H1 (cell line): ENCODE measurements around the gene UBC. TPM values are rescaled to one million over a fixed set of nuclear protein-coding genes. Genes with fewer than 3 reads are reported as not detected.
A peak's percentile ranks its signal among the peaks of the same experiment; 100 is the strongest.

Experiments used
- CTCF ChIA-PET: fragments of 300-600 bp; sonication (Branson Sonifier 250); formaldehyde crosslinking; loops from one replicate; lab custom pipeline; 2021; ENCODE audit not compliant: partially characterized antibody; lab: Charles Lee
- POLR2A ChIA-PET: fragments of 300-600 bp; sonication (Branson Sonifier 250); formaldehyde crosslinking; loops from one replicate; lab custom pipeline; 2021; ENCODE audit warnings: inconsistent platforms; ENCODE audit not compliant: partially characterized antibody; lab: Charles Lee
- DNase-seq, 2 experiments: peaks; one replicate each; pipeline versions ENCODE4 v3.0.0 to v3.0.0-alpha.2; 2010 to 2022; ENCODE audit warnings: low spot score in 2 of 2, low read depth in 1 of 2, mixed read lengths in 1 of 2
- FAIRE-seq: peaks from 2 replicates; lab custom pipeline; 2011; peaks lifted over from hg19 to GRCh38; lab: Jason Lieb, UNC
- H2AFZ ChIP-seq: 2 replicates; pipeline ENCODE4 v1.8.1; 2012; ENCODE audit warnings: low read length, inconsistent platforms
- H2AK5ac ChIP-seq: 2 replicates; pipeline ENCODE4 v1.6.1; 2013; ENCODE audit warnings: low read depth, low read length
- H2BK120ac ChIP-seq: replicated peaks from 2 replicates; pipeline ENCODE3; 2013; ENCODE audit warnings: low read depth, low read length, inconsistent platforms
- H2BK12ac ChIP-seq: 2 replicates; pipeline ENCODE4 v1.6.1; 2013; ENCODE audit warnings: low read depth, low read length
- H2BK15ac ChIP-seq: 2 replicates; pipeline ENCODE4 v1.6.1; 2013; ENCODE audit warnings: low read length
- H2BK20ac ChIP-seq: 2 replicates; pipeline ENCODE4 v1.6.1; 2013; ENCODE audit warnings: low read length
- H2BK5ac ChIP-seq: 2 replicates; pipeline ENCODE4 v1.6.1; 2013; ENCODE audit warnings: low read depth, low read length
- H3K14ac ChIP-seq: 2 replicates; pipeline ENCODE4 v1.6.1; 2013; ENCODE audit warnings: inconsistent platforms; ENCODE audit not compliant: insufficient read length
- H3K18ac ChIP-seq: 2 replicates; pipeline ENCODE4 v1.6.1; 2013; ENCODE audit warnings: low read length; ENCODE audit errors: extremely low read depth
- H3K23ac ChIP-seq: 2 replicates; pipeline ENCODE4 v1.6.1; 2013; ENCODE audit warnings: inconsistent platforms; ENCODE audit not compliant: insufficient read length
- H3K23me2 ChIP-seq: 2 replicates; pipeline ENCODE4 v1.6.1; 2013; ENCODE audit warnings: low read depth, low read length
- H3K27ac ChIP-seq: 2 replicates; pipeline ENCODE4 v1.6.1; 2011; ENCODE audit warnings: low read depth, low read length, inconsistent platforms
- H3K27me3 ChIP-seq, 4 experiments: replicated peaks in 1 of 4; 1 replicate in 1 of 4; 2 replicates in 3 of 4; pipeline versions ENCODE4 v1.6.1 to v1.8.1; 2011 to 2013; ENCODE audit warnings: low read length in 3 of 4, mild to moderate bottlenecking in 3 of 4, inconsistent platforms in 2 of 4, mixed read lengths in 2 of 4, moderate library complexity in 1 of 4; ENCODE audit not compliant: control insufficient read depth in 3 of 4, insufficient read depth in 3 of 4; ENCODE audit errors: extremely low read depth in 1 of 4
- H3K36me3 ChIP-seq, 4 experiments: 2 replicates each; pipeline versions ENCODE4 v1.6.1 to v1.8.1; 2011 to 2013; ENCODE audit warnings: mild to moderate bottlenecking in 4 of 4, low read length in 3 of 4, moderate library complexity in 2 of 4, control low read depth in 1 of 4, inconsistent platforms in 1 of 4; ENCODE audit not compliant: insufficient read depth in 4 of 4, control insufficient read depth in 2 of 4
- H3K4ac ChIP-seq: replicated peaks from 2 replicates; pipeline ENCODE3; 2013; ENCODE audit warnings: low read length, low read depth, mixed read lengths, inconsistent platforms; ENCODE audit not compliant: insufficient read length
- H3K4me1 ChIP-seq, 4 experiments: replicated peaks in 1 of 4; 1 replicate in 1 of 4; 2 replicates in 3 of 4; pipeline versions ENCODE4 v1.6.1 to v1.8.1; 2011 to 2013; ENCODE audit warnings: low read length in 3 of 4, inconsistent platforms in 2 of 4, mixed read lengths in 1 of 4; ENCODE audit not compliant: insufficient read depth in 4 of 4, control insufficient read depth in 3 of 4
- H3K4me2 ChIP-seq, 2 experiments: 2 replicates each; pipeline versions ENCODE4 v1.6.1 to v1.8.1; 2011 to 2013; ENCODE audit warnings: low read depth in 2 of 2, low read length in 2 of 2, control low read depth in 1 of 2, inconsistent platforms in 1 of 2, mild to moderate bottlenecking in 1 of 2; ENCODE audit not compliant: insufficient read depth in 1 of 2
- H3K4me3 ChIP-seq, 4 experiments: fragments of 200-600, 300-600 bp in 1 of 4; sonication (generic), shearing (Covaris generic), sonication (Bioruptor Twin) in 1 of 4; 2 replicates each; pipeline versions ENCODE4 v1.5.1 to v1.8.1; 2011 to 2016; ENCODE audit warnings: low read length in 4 of 4, low read depth in 3 of 4, control low read depth in 2 of 4, inconsistent platforms in 2 of 4, mild to moderate bottlenecking in 2 of 4, mixed read lengths in 1 of 4, moderate library complexity in 1 of 4; ENCODE audit not compliant: insufficient read depth in 2 of 4; ENCODE audit errors: extremely low read depth in 1 of 4
- H3K56ac ChIP-seq: replicated peaks from 2 replicates; pipeline ENCODE3; 2013; ENCODE audit warnings: low read depth, mild to moderate bottlenecking, mixed read lengths, low read length, inconsistent platforms; ENCODE audit not compliant: insufficient read length
- H3K79me1 ChIP-seq: 2 replicates; pipeline ENCODE4 v1.6.1; 2013; ENCODE audit warnings: low read depth, low read length, control low read depth
- H3K79me2 ChIP-seq, 2 experiments: 2 replicates each; pipeline versions ENCODE4 v1.6.1 to v1.8.1; 2012 to 2013; ENCODE audit warnings: low read length in 2 of 2, mild to moderate bottlenecking in 2 of 2, inconsistent platforms in 1 of 2; ENCODE audit not compliant: insufficient read depth in 2 of 2, control insufficient read depth in 1 of 2
- H3K9ac ChIP-seq, 4 experiments: replicated peaks in 1 of 4; 1 replicate in 1 of 4; 2 replicates in 3 of 4; pipeline versions ENCODE4 v1.6.1 to v1.8.1; 2011 to 2013; ENCODE audit warnings: low read depth in 3 of 4, low read length in 3 of 4, control low read depth in 2 of 4, mild to moderate bottlenecking in 2 of 4, moderate library complexity in 2 of 4, inconsistent platforms in 1 of 4; ENCODE audit errors: extremely low read depth in 1 of 4
- H3K9me3 ChIP-seq, 2 experiments: 2 replicates each; pipeline versions ENCODE4 v1.6.1 to v1.8.1; 2012 to 2013; ENCODE audit warnings: mild to moderate bottlenecking in 2 of 2, moderate library complexity in 2 of 2, control low read depth in 1 of 2, inconsistent platforms in 1 of 2, low read depth in 1 of 2, low read length in 1 of 2, mixed read lengths in 1 of 2; ENCODE audit not compliant: insufficient read depth in 2 of 2
- H4K20me1 ChIP-seq, 2 experiments: replicated peaks in 1 of 2; 2 replicates each; pipeline versions ENCODE3 to v1.8.1; 2011 to 2013; ENCODE audit warnings: inconsistent platforms in 2 of 2, low read length in 2 of 2, mild to moderate bottlenecking in 1 of 2; ENCODE audit not compliant: insufficient read depth in 2 of 2, control insufficient read depth in 1 of 2
- H4K5ac ChIP-seq: 2 replicates; pipeline ENCODE4 v1.6.1; 2013; ENCODE audit warnings: low read length, low read depth, mixed read lengths, inconsistent platforms; ENCODE audit not compliant: insufficient read length
- H4K8ac ChIP-seq: 2 replicates; pipeline ENCODE4 v1.8.0; 2013; ENCODE audit warnings: mild to moderate bottlenecking, moderate library complexity, low read length, inconsistent platforms; ENCODE audit not compliant: insufficient read depth; ENCODE audit errors: extremely low read depth
- H4K91ac ChIP-seq: replicated peaks from 2 replicates; pipeline ENCODE3; 2013; ENCODE audit warnings: low read length, mixed read lengths, inconsistent platforms; ENCODE audit not compliant: insufficient read length
- ASH2L ChIP-seq: fragments of 200-600, 300-600 bp; sonication (generic); IDR thresholded peaks from one replicate; pipeline ENCODE4 v1.7.1; 2017; ENCODE audit warnings: low read length
- BCL11A ChIP-seq, 2 experiments: IDR thresholded peaks; one replicate each; pipeline ENCODE4 v1.6.1; 2011; ENCODE audit warnings: low read depth in 2 of 2, low read length in 2 of 2, mild to moderate bottlenecking in 2 of 2
- CTBP2 ChIP-seq: IDR thresholded peaks from 2 replicates; pipeline ENCODE4 v1.7.0; 2011; ENCODE audit warnings: borderline replicate concordance, mild to moderate bottlenecking, moderate library complexity, mixed read lengths, low read length; ENCODE audit not compliant: insufficient read depth, insufficient read length
- GTF2F1 ChIP-seq: IDR thresholded peaks from 2 replicates; pipeline ENCODE4 v1.6.1; 2012; ENCODE audit warnings: low read depth, low read length, improper control_type of control experiment, borderline replicate concordance
- NANOG ChIP-seq: IDR thresholded peaks from 2 replicates; pipeline ENCODE4 v1.6.1; 2011; ENCODE audit warnings: low read length, low read depth, mild to moderate bottlenecking, inconsistent platforms; ENCODE audit not compliant: insufficient read depth, poor library complexity, severe bottlenecking
- SAP30 ChIP-seq: fragments of 300-600 bp; sonication (generic); IDR thresholded peaks from 2 replicates; pipeline ENCODE4 v1.7.1; 2012; ENCODE audit warnings: low read length, moderate library complexity, mild to moderate bottlenecking, inconsistent platforms; ENCODE audit not compliant: insufficient read depth, insufficient replicate concordance
- SIN3A ChIP-seq, 2 experiments: IDR thresholded peaks in 1 of 2; conservative IDR thresholded peaks in 1 of 2; 2 replicates each; pipeline ENCODE4 v1.6.1; 2011 to 2012; ENCODE audit warnings: low read length in 2 of 2, improper control_type of control experiment in 1 of 2, low read depth in 1 of 2, mild to moderate bottlenecking in 1 of 2
- SIRT6 ChIP-seq: IDR thresholded peaks from one replicate; pipeline ENCODE4 v1.7.1; 2012; ENCODE audit warnings: low read length, inconsistent platforms
- SP1 ChIP-seq: IDR thresholded peaks from 2 replicates; pipeline ENCODE4 v1.6.1; 2011; ENCODE audit warnings: low read depth, low read length
- SP4 ChIP-seq: IDR thresholded peaks from 2 replicates; pipeline ENCODE4 v1.6.1; 2012; ENCODE audit warnings: low read length, inconsistent platforms
- TAF1 ChIP-seq: IDR thresholded peaks from 2 replicates; pipeline ENCODE4 v1.6.1; 2011; ENCODE audit warnings: mild to moderate bottlenecking, low read depth, low read length
- WGBS, 2 experiments: shearing (Covaris generic) in 1 of 2; methylation state at CpG; one replicate each; pipeline versions ENCODE4 v1.1.6 to v1.1.7; 2013 to 2015; ENCODE audit warnings: low lambda C conversion rate in 2 of 2, mixed read lengths in 2 of 2, inconsistent platforms in 1 of 2, low coverage in 1 of 2, missing lambda C conversion rate in 1 of 2; ENCODE audit not compliant: insufficient replicate concordance in 2 of 2, insufficient coverage in 1 of 2, insufficient read length in 1 of 2; ENCODE audit errors: extremely low coverage in 1 of 2, missing lambda C conversion rate in 1 of 2; 5-methylcytosine and 5-hydroxymethylcytosine counted together
- polyA plus RNA-seq, 7 experiments: library from polyadenylated mRNA; depleted of rRNA in 3 of 7; stranded (reverse) in 5 of 7; unstranded in 2 of 7; fragments of >200 nt in 5 of 7; fragments of 200-250 nt in 2 of 7; gene quantifications; 1 replicate in 5 of 7; 2 replicates in 1 of 7; 4 replicates in 1 of 7; pipeline versions ENCODE4 v1.2.1 to v1.2.3, GENCODE V29; 2011 to 2013; ENCODE audit warnings: missing spikeins in 2 of 7, mixed read lengths in 2 of 7
- total RNA-seq: library from RNA; stranded (reverse); fragmentation: NEBNext Ultra II Directional; extraction: Animal tissue kit (Norgen Biotek cat#: 25700); gene quantifications from 2 replicates; pipeline ENCODE4 v1.2.1, GENCODE V29; 2021

Gene UBC
- total and polyA plus RNA-seq, 2 of the 8 experiments (the other 6 are each of a cell fraction or from before 2014, with no cell fraction given) = 559 to 749 TPM

GRCh38 chr12:124910561-124911478, 3.6 kb downstream of the UBC start:
- Histone ChIP-seq H2AFZ (no peak overlapping the region), H4K8ac (no peak overlapping the region), H4K91ac (no peak overlapping the region), H3K56ac (no peak overlapping the region), H3K79me1 (no peaks in the 10 kb centered on the region), H2AK5ac (no peak overlapping the region), H3K4me3 (no peak overlapping the region), H3K27ac (no peak overlapping the region), H3K4me1 (peaks cover 0 to 3% (median 1%) of the 10 kb centered on the region in 4 experiments; a peak in 3 of 7 replicates), H3K23ac (no peak overlapping the region), H3K9ac (no peak overlapping the region), H3K18ac (no peak overlapping the region), H2BK15ac (no peak overlapping the region), H3K9me3 (no peaks in the 10 kb centered on the region), H3K23me2 (peaks cover 6% of the 10 kb centered on the region; the same call in 1 of the 2 replicates), H3K14ac (no peak overlapping the region), H4K20me1 (peaks cover 16 to 19% of the 10 kb centered on the region in 2 experiments), H4K5ac (no peak overlapping the region), H2BK5ac (no peak overlapping the region), H3K4me2 (peak overlapping the region in 1 of 2 experiments; percentile 10; a peak in 2 of 4 replicates), H2BK12ac (no peak overlapping the region), H3K27me3 (no peaks in the 10 kb centered on the region), H3K36me3 (peaks cover 12 to 28% (median 23%) of the 10 kb centered on the region in 4 experiments; a peak in 7 of 8 replicates), H3K4ac (no peak overlapping the region), H3K79me2 (peaks cover 8 to 30% of the 10 kb centered on the region in 2 experiments), H2BK120ac (no peak overlapping the region), H2BK20ac (no peak overlapping the region)
- 89% methylated on average over 9 of the region's 9 CpGs; no CpG with 5 or more reads in 1 of the 2 experiments for WGBS, 2 experiments
- FAIRE-seq = no peak
- ChIA-PET CTCF (interaction anchor here (0.6 to 8.2 kb wide), 3 partner anchors 11 to 146 kb away, joined by 3 to 141 read pairs (median 3); no protein-coding TSS in a partner anchor), POLR2A (interaction anchor here (0.7 to 4.1 kb wide), 27 partner anchors 8 to 254 kb away, joined by 3 to 36 read pairs (median 4); partner anchors contain the start of gene BRI3BP)
- DNase-seq = no peak
- TF ChIP-seq CTBP2 = no peak
- 0 out of 4 replicates have a peak, but pooled peaks of 1 of the 2 experiments have one; percentile 75 for TF ChIP-seq SIN3A (conservative IDR thresholded peaks at IDR 0.05 in 1 of 2, IDR thresholded peaks at IDR 0.05 in 1 of 2; ENCODE audit: low read depth in 1 of 2, low read length in 2 of 2)
- TF ChIP-seq TAF1 = no peak
- TF ChIP-seq SIRT6 = peak; percentile 17
- TF ChIP-seq BCL11A (IDR thresholded peaks at IDR 0.05; ENCODE audit: low read depth in 2 of 2, low read length in 2 of 2) = no peak
- TF ChIP-seq SP1 = no peak
- no peak for TF ChIP-seq SAP30
- peak; percentile 64; the same call in 1 of the 2 replicates for TF ChIP-seq SP4
- TF ChIP-seq NANOG = no peak
- no peak for TF ChIP-seq GTF2F1
- TF ChIP-seq ASH2L = no peak
